ENCODE results near the gene GSE1. TPM values are rescaled to one million over a fixed set of nuclear protein-coding genes. Genes with fewer than 3 reads are reported as not detected.
A peak's percentile ranks its signal among the peaks of the same experiment; 100 is the strongest.

Gene GSE1
- total and polyA plus RNA-seq, 2 of the 13 experiments (the other 11 are each of a cell fraction or from before 2014, with no cell fraction given) = 16.1 to 31.2 TPM

GRCh38 chr16:85688586-85689284 is 75.6 kb downstream of the GSE1 start, which contains the start of gene GINS2 (continued):
- TF ChIP-seq, protein P1, sequence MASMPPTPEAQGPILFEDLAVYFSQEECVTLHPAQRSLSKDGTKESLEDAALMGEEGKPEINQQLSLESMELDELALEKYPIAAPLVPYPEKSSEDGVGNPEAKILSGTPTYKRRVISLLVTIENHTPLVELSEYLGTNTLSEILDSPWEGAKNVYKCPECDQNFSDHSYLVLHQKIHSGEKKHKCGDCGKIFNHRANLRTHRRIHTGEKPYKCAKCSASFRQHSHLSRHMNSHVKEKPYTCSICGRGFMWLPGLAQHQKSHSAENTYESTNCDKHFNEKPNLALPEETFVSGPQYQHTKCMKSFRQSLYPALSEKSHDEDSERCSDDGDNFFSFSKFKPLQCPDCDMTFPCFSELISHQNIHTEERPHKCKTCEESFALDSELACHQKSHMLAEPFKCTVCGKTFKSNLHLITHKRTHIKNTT (CRISPR knock-in tag; IDR thresholded peaks at IDR 0.05) = no peak
- TF ChIP-seq, protein P2, sequence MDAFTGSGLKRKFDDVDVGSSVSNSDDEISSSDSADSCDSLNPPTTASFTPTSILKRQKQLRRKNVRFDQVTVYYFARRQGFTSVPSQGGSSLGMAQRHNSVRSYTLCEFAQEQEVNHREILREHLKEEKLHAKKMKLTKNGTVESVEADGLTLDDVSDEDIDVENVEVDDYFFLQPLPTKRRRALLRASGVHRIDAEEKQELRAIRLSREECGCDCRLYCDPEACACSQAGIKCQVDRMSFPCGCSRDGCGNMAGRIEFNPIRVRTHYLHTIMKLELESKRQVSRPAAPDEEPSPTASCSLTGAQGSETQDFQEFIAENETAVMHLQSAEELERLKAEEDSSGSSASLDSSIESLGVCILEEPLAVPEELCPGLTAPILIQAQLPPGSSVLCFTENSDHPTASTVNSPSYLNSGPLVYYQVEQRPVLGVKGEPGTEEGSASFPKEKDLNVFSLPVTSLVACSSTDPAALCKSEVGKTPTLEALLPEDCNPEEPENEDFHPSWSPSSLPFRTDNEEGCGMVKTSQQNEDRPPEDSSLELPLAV (CRISPR knock-in tag; conservative IDR thresholded peaks at IDR 0.05; ENCODE audit: low read depth) = no peak
- TF ChIP-seq ZNF788 (CRISPR knock-in tag; IDR thresholded peaks at IDR 0.05; ENCODE audit: borderline replicate concordance) = no peak
- no peak for TF ChIP-seq ZNF569 (CRISPR knock-in tag; IDR thresholded peaks at IDR 0.05; ENCODE audit: borderline replicate concordance)
- peak; percentile 89; the same call in 1 of the 2 replicates for TF ChIP-seq ZNF367 (CRISPR knock-in tag; IDR thresholded peaks at IDR 0.05; ENCODE audit: borderline replicate concordance)
- TF ChIP-seq, protein P3, sequence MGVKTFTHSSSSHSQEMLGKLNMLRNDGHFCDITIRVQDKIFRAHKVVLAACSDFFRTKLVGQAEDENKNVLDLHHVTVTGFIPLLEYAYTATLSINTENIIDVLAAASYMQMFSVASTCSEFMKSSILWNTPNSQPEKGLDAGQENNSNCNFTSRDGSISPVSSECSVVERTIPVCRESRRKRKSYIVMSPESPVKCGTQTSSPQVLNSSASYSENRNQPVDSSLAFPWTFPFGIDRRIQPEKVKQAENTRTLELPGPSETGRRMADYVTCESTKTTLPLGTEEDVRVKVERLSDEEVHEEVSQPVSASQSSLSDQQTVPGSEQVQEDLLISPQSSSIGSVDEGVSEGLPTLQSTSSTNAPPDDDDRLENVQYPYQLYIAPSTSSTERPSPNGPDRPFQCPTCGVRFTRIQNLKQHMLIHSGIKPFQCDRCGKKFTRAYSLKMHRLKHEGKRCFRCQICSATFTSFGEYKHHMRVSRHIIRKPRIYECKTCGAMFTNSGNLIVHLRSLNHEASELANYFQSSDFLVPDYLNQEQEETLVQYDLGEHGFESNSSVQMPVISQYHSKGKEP (CRISPR knock-in tag; IDR thresholded peaks at IDR 0.05) = no peak
- peak; percentile 70; the same call in 1 of the 2 replicates for TF ChIP-seq ZNF619 (CRISPR knock-in tag; IDR thresholded peaks at IDR 0.05)
- peak; percentile 45; the same call in 1 of the 2 replicates for TF ChIP-seq MAZ (IDR thresholded peaks at IDR 0.05; ENCODE audit: borderline replicate concordance, low read depth, low read length)
- TF ChIP-seq MAZ (CRISPR knock-in tag; IDR thresholded peaks at IDR 0.05; ENCODE audit: low read depth) = peak; percentile 27; the same call in 1 of the 2 replicates
- TF ChIP-seq XRCC5 (optimal IDR thresholded peaks at IDR 0.05; ENCODE audit: low read length) = peak; percentile 17
- TF ChIP-seq MAFK (conservative IDR thresholded peaks at IDR 0.05 in 1 of 2, IDR thresholded peaks at IDR 0.05 in 1 of 2; ENCODE audit: low read length in 2 of 2) = no peak
- TF ChIP-seq FIP1L1 (IDR thresholded peaks at IDR 0.05; ENCODE audit: borderline replicate concordance, insufficient read depth, low read depth, low read length) = no peak
- TF ChIP-seq ZSCAN21 (CRISPR knock-in tag; IDR thresholded peaks at IDR 0.05; ENCODE audit: borderline replicate concordance) = peak; percentile 73; the same call in 1 of the 2 replicates
- TF ChIP-seq ZNF30 (CRISPR knock-in tag; IDR thresholded peaks at IDR 0.05) = 0 out of 2 replicates have a peak, but pooled peaks have one; percentile 57
- peak; percentile 89 for TF ChIP-seq HOXA3 (CRISPR knock-in tag; IDR thresholded peaks at IDR 0.05)
- TF ChIP-seq FOXC1 (CRISPR knock-in tag; IDR thresholded peaks at IDR 0.05; ENCODE audit: borderline replicate concordance) = no peak
- no peak; the same call in 1 of the 2 replicates for TF ChIP-seq EEA1 (CRISPR knock-in tag; IDR thresholded peaks at IDR 0.05; ENCODE audit: borderline replicate concordance)
- no peak for TF ChIP-seq RORA (CRISPR knock-in tag; IDR thresholded peaks at IDR 0.05)
- peak; percentile 93 for TF ChIP-seq ZMAT3 (CRISPR knock-in tag; conservative IDR thresholded peaks at IDR 0.05)
